MM.1S (cell line): ENCODE measurements around the gene TOP3A.
A peak's percentile ranks its signal among the peaks of the same experiment; 100 is the strongest.

Experiments used
- DNase-seq: peaks from one replicate; pipeline ENCODE4 v3.0.0-alpha.2; 2015
- H2AFZ ChIP-seq: fragments of 300-600 bp; sonication (generic); 2 replicates; pipeline ENCODE4 v1.6.0; 2016; ENCODE audit warnings: antibody characterized with exemption, low read length
- H3F3A ChIP-seq: fragments of 300-600 bp; sonication (generic); 2 replicates; pipeline ENCODE4 v1.6.1; 2016; ENCODE audit warnings: mild to moderate bottlenecking, antibody characterized with exemption, low read length, moderate library complexity, mixed read lengths; ENCODE audit not compliant: insufficient read depth
- H3K27ac ChIP-seq: fragments of 300-600 bp; sonication (generic); 2 replicates; pipeline ENCODE4 v1.5.1; 2016; ENCODE audit warnings: mild to moderate bottlenecking, low read length
- H3K27me3 ChIP-seq: fragments of 300-600 bp; sonication (generic); replicated peaks from 2 replicates; pipeline ENCODE4 v1.6.0; 2016; ENCODE audit warnings: low read length; ENCODE audit not compliant: insufficient read depth
- H3K36me3 ChIP-seq: fragments of 300-600 bp; sonication (generic); replicated peaks from 2 replicates; pipeline ENCODE4 v1.6.1; 2016; ENCODE audit warnings: mild to moderate bottlenecking, low read length, mixed read lengths; ENCODE audit not compliant: insufficient read depth
- H3K4me1 ChIP-seq: fragments of 300-600 bp; sonication (generic); 2 replicates; pipeline ENCODE4 v1.6.1; 2016; ENCODE audit warnings: low read length, mixed read lengths
- H3K4me2 ChIP-seq: fragments of 300-600 bp; sonication (generic); 2 replicates; pipeline ENCODE4 v1.6.0; 2016; ENCODE audit warnings: low read depth, low read length
- H3K4me3 ChIP-seq: fragments of 300-600 bp; sonication (generic); 2 replicates; pipeline ENCODE4 v1.5.1; 2016; ENCODE audit warnings: low read length, mixed read lengths
- H3K79me2 ChIP-seq: fragments of 300-600 bp; sonication (generic); 2 replicates; pipeline ENCODE4 v1.6.1; 2016; ENCODE audit warnings: mixed run types, low read length, mixed read lengths
- H3K9ac ChIP-seq: fragments of 300-600 bp; sonication (generic); 2 replicates; pipeline ENCODE4 v1.6.1; 2016; ENCODE audit warnings: low read length, mixed read lengths
- H3K9me2 ChIP-seq: fragments of 300-600 bp; sonication (generic); replicated peaks from 2 replicates; pipeline ENCODE4 v1.6.1; 2016; ENCODE audit warnings: mild to moderate bottlenecking, low read length, mixed read lengths; ENCODE audit not compliant: insufficient read depth
- H3K9me3 ChIP-seq: fragments of 300-600 bp; sonication (generic); replicated peaks from 2 replicates; pipeline ENCODE4 v1.6.1; 2016; ENCODE audit warnings: mild to moderate bottlenecking, low read length, mixed read lengths; ENCODE audit not compliant: insufficient read depth
- H4K20me1 ChIP-seq: fragments of 300-600 bp; sonication (generic); 2 replicates; pipeline ENCODE4 v1.6.1; 2016; ENCODE audit warnings: mild to moderate bottlenecking, low read length, moderate library complexity, mixed read lengths; ENCODE audit not compliant: insufficient read depth
- EZH2 ChIP-seq: fragments of 300-600 bp; sonication (generic); optimal IDR thresholded peaks from 2 replicates; pipeline ENCODE3; 2017; ENCODE audit warnings: low read depth, mild to moderate bottlenecking, antibody characterized with exemption, low read length, mixed read lengths
- EZH2phosphoT487 ChIP-seq: fragments of 300-600 bp; sonication (generic); IDR thresholded peaks from 2 replicates; pipeline ENCODE4 v1.6.1; 2018; ENCODE audit warnings: antibody characterized with exemption, low read length
- TF ChIP-seq, protein P1 (sequence below): fragments of 300-600 bp; sonication (generic); IDR thresholded peaks from 2 replicates; pipeline ENCODE4 v1.5.1; 2016; ENCODE audit warnings: antibody characterized with exemption, low read length, mixed read lengths

The TOP3A gene

DNA sequence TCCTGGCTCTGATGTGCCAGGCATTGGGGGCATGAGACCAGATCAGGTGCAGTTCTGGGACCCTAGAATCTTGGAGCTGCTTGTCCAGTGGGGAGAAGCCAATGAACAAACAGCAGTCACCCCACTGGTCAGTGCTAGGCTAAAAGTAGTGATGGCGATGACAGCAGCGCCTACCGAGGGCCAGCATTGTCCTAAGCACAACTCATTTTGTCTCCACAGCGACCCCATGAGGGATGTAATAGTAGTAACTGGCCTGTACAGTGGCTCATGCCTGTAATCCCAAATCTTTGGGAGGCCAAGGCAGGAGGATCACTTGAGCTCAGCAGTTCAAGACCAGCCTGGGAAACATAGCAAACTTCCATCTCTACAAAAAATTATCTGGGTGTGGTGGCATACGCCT is 6.5 kb upstream of the TOP3A start:
- no peak overlapping the region for H3K9ac ChIP-seq

DNA sequence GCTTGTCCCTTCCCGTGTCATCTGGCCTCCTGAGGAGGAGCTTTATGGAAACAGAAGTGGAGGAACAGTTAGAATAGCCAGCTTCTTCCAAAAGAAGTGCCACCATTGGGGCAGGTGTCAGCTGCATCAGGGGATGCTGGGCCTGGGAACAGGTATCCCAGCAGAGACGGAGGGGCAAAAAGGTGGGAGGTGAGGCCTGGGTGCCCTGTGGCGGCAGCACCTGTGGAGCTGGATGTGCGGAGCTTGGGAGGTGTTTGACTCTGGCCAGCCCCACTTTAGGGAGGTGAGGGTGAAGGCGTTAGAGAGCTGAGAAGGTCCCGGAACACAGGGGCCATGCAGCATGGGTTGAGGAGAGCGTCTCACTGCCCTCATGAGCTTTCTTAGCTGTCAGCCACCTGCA is 5.5 kb upstream of the TOP3A start:
- H3K27ac ChIP-seq = no peak overlapping the region
- TF ChIP-seq EZH2 = no peak
- TF ChIP-seq EZH2phosphoT487 = no peak
- TF ChIP-seq, protein P1, sequence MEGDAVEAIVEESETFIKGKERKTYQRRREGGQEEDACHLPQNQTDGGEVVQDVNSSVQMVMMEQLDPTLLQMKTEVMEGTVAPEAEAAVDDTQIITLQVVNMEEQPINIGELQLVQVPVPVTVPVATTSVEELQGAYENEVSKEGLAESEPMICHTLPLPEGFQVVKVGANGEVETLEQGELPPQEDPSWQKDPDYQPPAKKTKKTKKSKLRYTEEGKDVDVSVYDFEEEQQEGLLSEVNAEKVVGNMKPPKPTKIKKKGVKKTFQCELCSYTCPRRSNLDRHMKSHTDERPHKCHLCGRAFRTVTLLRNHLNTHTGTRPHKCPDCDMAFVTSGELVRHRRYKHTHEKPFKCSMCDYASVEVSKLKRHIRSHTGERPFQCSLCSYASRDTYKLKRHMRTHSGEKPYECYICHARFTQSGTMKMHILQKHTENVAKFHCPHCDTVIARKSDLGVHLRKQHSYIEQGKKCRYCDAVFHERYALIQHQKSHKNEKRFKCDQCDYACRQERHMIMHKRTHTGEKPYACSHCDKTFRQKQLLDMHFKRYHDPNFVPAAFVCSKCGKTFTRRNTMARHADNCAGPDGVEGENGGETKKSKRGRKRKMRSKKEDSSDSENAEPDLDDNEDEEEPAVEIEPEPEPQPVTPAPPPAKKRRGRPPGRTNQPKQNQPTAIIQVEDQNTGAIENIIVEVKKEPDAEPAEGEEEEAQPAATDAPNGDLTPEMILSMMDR = no peak
- peaks cover 14% of the 10 kb centered on the region for H3F3A ChIP-seq
- H4K20me1 ChIP-seq = 0 out of 2 replicates have a peak, but pooled peaks cover 4% of the 10 kb centered on the region
- H3K9me3 ChIP-seq = no peaks in the 10 kb centered on the region
- no peak overlapping the region for H3K4me2 ChIP-seq
- H3K9ac ChIP-seq = no peak overlapping the region
- H3K79me2 ChIP-seq = peaks cover 84% of the 10 kb centered on the region
- no peaks in the 10 kb centered on the region for H3K9me2 ChIP-seq
- no peaks in the 10 kb centered on the region for H3K27me3 ChIP-seq
- H3K4me3 ChIP-seq = no peak overlapping the region
- H3K36me3 ChIP-seq = no peaks in the 10 kb centered on the region
- no peak overlapping the region for H2AFZ ChIP-seq
- H3K4me1 ChIP-seq = peaks cover 50% of the 10 kb centered on the region
- no peak for DNase-seq

More for the DNA sequence above, 6.5 kb upstream of the TOP3A start:
- TF ChIP-seq EZH2 = no peak
- TF ChIP-seq EZH2phosphoT487 = no peak
- TF ChIP-seq, protein P1 = no peak
- Histone ChIP-seq H3K79me2 (peaks cover 74% of the 10 kb centered on the region), H3K9me2 (no peaks in the 10 kb centered on the region), H3K4me3 (no peak overlapping the region), H2AFZ (no peak overlapping the region), H3K27me3 (no peaks in the 10 kb centered on the region), H3K36me3 (no peaks in the 10 kb centered on the region), H3K4me2 (no peak overlapping the region), H3K4me1 (peaks cover 48% of the 10 kb centered on the region), H3K9me3 (no peaks in the 10 kb centered on the region), H3F3A (peaks cover 22% of the 10 kb centered on the region), H3K27ac (no peak overlapping the region), H4K20me1 (0 out of 2 replicates have a peak, but pooled peaks cover 4% of the 10 kb centered on the region)
- DNase-seq = no peak

DNA sequence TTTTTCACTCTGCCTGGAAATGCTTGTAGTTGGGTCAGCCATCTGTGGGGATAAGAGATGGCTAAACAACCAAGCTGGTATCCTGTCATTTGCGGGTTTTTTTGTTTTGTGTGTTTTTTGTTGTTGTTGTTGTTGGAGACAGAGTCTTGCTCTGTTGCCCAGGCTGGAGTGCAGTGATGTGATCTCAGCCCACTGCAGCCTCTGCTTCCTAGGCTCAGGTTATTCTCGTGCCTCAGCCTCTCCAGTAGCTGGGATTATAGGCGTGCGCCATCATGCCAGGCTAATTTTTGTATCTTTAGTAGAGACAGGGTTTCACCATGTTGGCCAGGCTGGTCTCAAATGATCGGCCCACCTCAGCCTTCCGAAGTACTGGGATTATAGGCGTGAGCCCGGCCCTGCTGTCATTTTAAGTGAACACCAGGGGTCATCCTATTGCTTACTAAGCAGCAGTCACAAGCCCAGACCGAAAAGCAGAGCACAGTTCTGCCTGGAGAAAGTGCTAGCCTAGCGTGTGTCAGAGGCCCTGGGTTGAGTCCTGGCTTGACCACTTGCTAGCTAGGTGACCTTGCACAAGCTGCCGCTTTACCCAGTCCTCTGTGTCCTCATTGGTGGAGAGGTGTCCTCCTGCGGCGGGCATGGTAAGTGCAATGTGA is 4.9 kb upstream of the TOP3A start:
- Histone ChIP-seq H3F3A (peaks cover 10% of the 10 kb centered on the region), H2AFZ (no peak overlapping the region), H3K4me1 (peaks cover 44% of the 10 kb centered on the region), H3K9ac (no peak overlapping the region), H4K20me1 (0 out of 2 replicates have a peak, but pooled peaks cover 4% of the 10 kb centered on the region), H3K27me3 (no peaks in the 10 kb centered on the region), H3K9me2 (no peaks in the 10 kb centered on the region), H3K79me2 (peaks cover 84% of the 10 kb centered on the region), H3K4me2 (no peak overlapping the region), H3K27ac (no peak overlapping the region), H3K9me3 (no peaks in the 10 kb centered on the region), H3K4me3 (no peak overlapping the region), H3K36me3 (no peaks in the 10 kb centered on the region)
- TF ChIP-seq, protein P1 = peak; percentile 50
- no peak for TF ChIP-seq EZH2phosphoT487
- DNase-seq = peak; percentile 70
